Keratinocyte (primary cell): ENCODE results near the gene COL8A2.

Experiments
- EZH2 ChIP-seq: IDR thresholded peaks from one replicate; pipeline ENCODE4 v1.6.1; 2012; ENCODE audit warnings: inconsistent platforms, mild to moderate bottlenecking, low read length, moderate library complexity
- TF ChIP-seq, protein P1 (sequence below), 3 experiments: IDR thresholded peaks in 1 of 3; conservative IDR thresholded peaks in 1 of 3; optimal IDR thresholded peaks in 1 of 3; 2 replicates in 2 of 3; 3 replicates in 1 of 3; pipeline versions ENCODE3 to v1.5.1; 2011; ENCODE audit warnings: low read length in 3 of 3, mild to moderate bottlenecking in 3 of 3, moderate library complexity in 2 of 3, control low read depth in 1 of 3, inconsistent platforms in 1 of 3; ENCODE audit not compliant: insufficient read depth in 2 of 3; ENCODE audit errors: extremely low read depth in 1 of 3

DNA sequence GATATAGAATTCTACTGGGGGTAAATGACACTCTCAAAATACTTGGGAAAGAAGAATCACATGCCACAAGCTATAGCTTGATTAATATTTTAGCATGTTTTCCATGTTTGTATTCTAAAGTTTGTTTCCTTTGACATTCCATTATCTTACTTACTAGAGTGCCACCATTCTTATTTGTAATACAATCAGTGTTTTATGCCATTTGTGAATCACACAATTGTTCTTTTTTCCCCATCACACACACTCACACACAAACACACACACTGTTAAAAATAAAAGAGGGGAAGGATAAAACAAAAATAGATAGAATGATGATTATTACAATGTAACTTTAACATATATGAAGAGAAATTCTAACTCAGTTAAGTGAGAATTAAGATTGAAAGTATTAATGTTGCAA is 57.2 kb downstream of the COL8A2 start:
- TF ChIP-seq, protein P1, sequence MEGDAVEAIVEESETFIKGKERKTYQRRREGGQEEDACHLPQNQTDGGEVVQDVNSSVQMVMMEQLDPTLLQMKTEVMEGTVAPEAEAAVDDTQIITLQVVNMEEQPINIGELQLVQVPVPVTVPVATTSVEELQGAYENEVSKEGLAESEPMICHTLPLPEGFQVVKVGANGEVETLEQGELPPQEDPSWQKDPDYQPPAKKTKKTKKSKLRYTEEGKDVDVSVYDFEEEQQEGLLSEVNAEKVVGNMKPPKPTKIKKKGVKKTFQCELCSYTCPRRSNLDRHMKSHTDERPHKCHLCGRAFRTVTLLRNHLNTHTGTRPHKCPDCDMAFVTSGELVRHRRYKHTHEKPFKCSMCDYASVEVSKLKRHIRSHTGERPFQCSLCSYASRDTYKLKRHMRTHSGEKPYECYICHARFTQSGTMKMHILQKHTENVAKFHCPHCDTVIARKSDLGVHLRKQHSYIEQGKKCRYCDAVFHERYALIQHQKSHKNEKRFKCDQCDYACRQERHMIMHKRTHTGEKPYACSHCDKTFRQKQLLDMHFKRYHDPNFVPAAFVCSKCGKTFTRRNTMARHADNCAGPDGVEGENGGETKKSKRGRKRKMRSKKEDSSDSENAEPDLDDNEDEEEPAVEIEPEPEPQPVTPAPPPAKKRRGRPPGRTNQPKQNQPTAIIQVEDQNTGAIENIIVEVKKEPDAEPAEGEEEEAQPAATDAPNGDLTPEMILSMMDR (optimal IDR thresholded peaks at IDR 0.05 in 1 of 3, IDR thresholded peaks at IDR 0.05 in 1 of 3, conservative IDR thresholded peaks at IDR 0.05 in 1 of 3; ENCODE audit: extremely low read depth in 1 of 3, insufficient read depth in 2 of 3, low read length in 3 of 3): no peak
- no peak for TF ChIP-seq EZH2
